Umbilical cord (tissue), 2 donors: ENCODE results near the gene MED12L. TPM values are rescaled to one million over a fixed set of nuclear protein-coding genes. Genes with fewer than 3 reads are reported as not detected.
A peak's percentile ranks its signal among the peaks of the same experiment; 100 is the strongest.
"Not testable (repeated sequence)": the region's sequence is repeated elsewhere in the genome, so short reads cannot be mapped to it uniquely, and the experiment has no call there.

Source experiments
- DNase-seq: peaks from one replicate; pipeline ENCODE4 v3.0.0-alpha.2; 2015; ENCODE audit warnings: low spot score
- total RNA-seq: library from RNA; depleted of rRNA; stranded (reverse); fragments of >200 nt; gene quantifications from one replicate; pipeline ENCODE4 v1.2.3, GENCODE V29; 2014; ENCODE audit warnings: low replicate concordance; ENCODE audit not compliant: insufficient read depth

MED12L gene
- 2.2 TPM for total RNA-seq

- peak; percentile 72 for DNase-seq
Observed at GRCh38 chr3:151085227-151085888, at the start of gene MED12L. TSS of gene MED12L (plus strand) at chr3:151085664. CDS start at chr3:151086927, 1,263 bp downstream.

- DNase-seq, result peak; percentile 85
Observed at GRCh38 chr3:151037746-151038477, 47.6 kb upstream of the MED12L start.

GRCh38 chr3:151044706-151045105 is 40.8 kb upstream of the MED12L start:
- DNase-seq, result no peak

GRCh38 chr3:151047636-151048035 is 37.8 kb upstream of the MED12L start:
- DNase-seq, result no peak

GRCh38 chr3:151051533-151051932 is 33.9 kb upstream of the MED12L start:
- DNase-seq, result no peak

GRCh38 chr3:151052346-151052745 is 33.1 kb upstream of the MED12L start:
- no peak for DNase-seq

- DNase-seq, result no peak
Observed at GRCh38 chr3:151052756-151053155, 32.7 kb upstream of the MED12L start.

- DNase-seq, result no peak
Observed at GRCh38 chr3:151058740-151059139, 26.7 kb upstream of the MED12L start.

GRCh38 chr3:151062611-151063010 is 22.9 kb upstream of the MED12L start:
- DNase-seq, result no peak

GRCh38 chr3:151067158-151067557 is 18.3 kb upstream of the MED12L start:
- no peak for DNase-seq

GRCh38 chr3:151072842-151073241 is 12.6 kb upstream of the MED12L start:
- not testable (repeated sequence) for DNase-seq

GRCh38 chr3:151074256-151074655 is 11.2 kb upstream of the MED12L start:
- DNase-seq, result no peak

- no peak for DNase-seq
Observed at GRCh38 chr3:151075869-151076562, 9.4 kb upstream of the MED12L start.

GRCh38 chr3:151076626-151077025 is 8.8 kb upstream of the MED12L start:
- no peak for DNase-seq

- DNase-seq, result not testable (repeated sequence)
Observed at GRCh38 chr3:151081082-151081481, 4.4 kb upstream of the MED12L start.

- DNase-seq, result no peak
Observed at GRCh38 chr3:151082880-151083838, 2.3 kb upstream of the MED12L start.

GRCh38 chr3:151084893-151085226 is 604 bp upstream of the MED12L start:
- no peak for DNase-seq

GRCh38 chr3:151085889-151086483 is 522 bp downstream of the MED12L start:
- DNase-seq, result peak; percentile 6

GRCh38 chr3:151086484-151087456 is 1.3 kb downstream of the MED12L start:
- DNase-seq, result peak; percentile 94

- DNase-seq, result no peak
Observed at GRCh38 chr3:151087648-151088047, 2.2 kb downstream of the MED12L start.
